IPS DF 6.9 (cell line): ENCODE data around the gene NSRP1.

ENCODE experiments used
- DNase-seq: peaks from one replicate; pipeline ENCODE4 v3.0.0-alpha.2; 2013; ENCODE audit warnings: low read depth, low spot score
- H3K27ac ChIP-seq: one replicate; pipeline ENCODE4 v1.5.1; 2013; ENCODE audit warnings: low read length, control low read depth
- H3K27me3 ChIP-seq: 2 replicates; pipeline ENCODE4 v1.6.1; 2013; ENCODE audit warnings: mild to moderate bottlenecking, low read length; ENCODE audit not compliant: control insufficient read depth, insufficient read depth
- H3K36me3 ChIP-seq: 2 replicates; pipeline ENCODE4 v1.6.1; 2013; ENCODE audit warnings: low read length; ENCODE audit not compliant: control insufficient read depth, insufficient read depth
- H3K4me1 ChIP-seq: 2 replicates; pipeline ENCODE4 v1.6.1; 2013; ENCODE audit warnings: low read length; ENCODE audit not compliant: control insufficient read depth, insufficient read depth
- H3K4me3 ChIP-seq: 2 replicates; pipeline ENCODE4 v1.5.1; 2013; ENCODE audit warnings: mild to moderate bottlenecking, low read length
- H3K9me3 ChIP-seq: 2 replicates; pipeline ENCODE4 v1.6.1; 2013; ENCODE audit warnings: low read length, inconsistent platforms; ENCODE audit not compliant: control insufficient read depth, insufficient read depth
- WGBS: extraction: QIAGEN DNeasy Blood & Tissue Kit; methylation state at CpG from one replicate; pipeline ENCODE4 v1.1.7; 2013; ENCODE audit warnings: mixed read lengths, missing lambda C conversion rate; ENCODE audit not compliant: insufficient read length, insufficient coverage; 5-methylcytosine and 5-hydroxymethylcytosine counted together

NSRP1 gene

DNA sequence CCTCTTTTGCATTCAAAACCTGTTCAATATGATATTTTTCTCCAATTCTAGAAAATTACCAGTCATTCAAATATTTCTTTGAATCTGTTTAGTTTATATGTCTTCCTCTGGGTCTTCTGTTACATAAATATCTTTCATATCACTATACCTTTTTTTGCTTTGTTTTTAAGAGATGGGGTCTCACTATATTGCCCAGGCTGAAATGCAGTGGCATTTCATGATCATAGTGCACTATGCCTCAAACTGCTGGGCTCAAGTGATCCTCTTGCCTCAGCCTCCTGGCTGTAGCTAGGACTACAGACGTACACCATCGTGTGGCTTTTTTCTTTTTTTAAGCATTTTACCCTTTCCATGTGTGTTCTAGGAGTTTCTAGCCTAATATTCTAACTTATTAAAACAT, 38.8 kb downstream of the NSRP1 start:
- DNase-seq, result no peak
- Histone ChIP-seq H3K4me3 (no peak overlapping the region), H3K4me1 (no peaks in the 10 kb centered on the region), H3K27me3 (no peaks in the 10 kb centered on the region), H3K36me3 (no peaks in the 10 kb centered on the region), H3K9me3 (no peaks in the 10 kb centered on the region), H3K27ac (no peak overlapping the region)
- no CpG with 5 or more reads among the region's 2 CpGs for WGBS

DNA sequence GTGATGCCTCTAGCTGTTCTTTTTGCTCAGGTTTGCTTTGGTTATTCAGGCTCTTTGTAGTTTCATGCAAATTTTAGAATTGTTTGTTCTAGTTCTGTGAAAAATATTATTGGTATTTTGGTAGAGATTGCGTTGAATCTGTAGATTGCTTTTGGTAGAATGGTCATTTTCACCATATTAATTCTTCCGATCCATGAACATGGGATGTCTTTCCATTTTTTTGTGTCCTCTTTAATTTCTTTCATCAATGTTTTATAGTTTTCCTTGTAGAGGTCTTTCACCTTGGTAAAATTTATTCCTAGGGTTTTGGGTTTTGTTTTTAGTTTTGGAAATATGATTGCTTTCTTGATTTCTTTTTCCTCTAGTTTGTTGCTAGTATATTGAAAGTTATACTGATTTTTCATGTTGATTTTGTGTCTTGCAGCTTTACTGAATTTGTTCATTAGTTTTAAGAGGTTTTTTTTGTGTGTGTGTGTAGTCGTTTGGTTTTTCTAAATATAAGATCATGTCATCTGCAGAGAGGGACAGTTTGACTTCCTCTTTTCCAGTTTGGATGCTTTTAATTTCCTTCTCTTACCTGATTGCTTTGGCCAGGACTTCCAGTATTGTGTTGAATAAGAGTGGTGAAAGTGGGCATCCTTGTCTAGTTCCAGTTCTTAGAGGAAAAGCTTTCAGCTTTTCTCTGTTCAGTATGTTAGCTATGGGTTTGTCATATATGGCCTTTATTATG, 42.4 kb downstream of the NSRP1 start:
- no peak overlapping the region for H3K27ac ChIP-seq
- H3K9me3 ChIP-seq, result no peaks in the 10 kb centered on the region
- no peaks in the 10 kb centered on the region for H3K27me3 ChIP-seq
- H3K4me3 ChIP-seq, result no peak overlapping the region
- DNase-seq, result no peak
- no CpG with 5 or more reads among the region's 3 CpGs for WGBS
- no peaks in the 10 kb centered on the region for H3K4me1 ChIP-seq
- H3K36me3 ChIP-seq, result no peaks in the 10 kb centered on the region

GRCh38 chr17:30160419-30161172, 44.0 kb downstream of the NSRP1 start:
- no peaks in the 10 kb centered on the region for H3K9me3 ChIP-seq
- no peak for DNase-seq
- H3K4me3 ChIP-seq, result no peak overlapping the region
- H3K27me3 ChIP-seq, result no peaks in the 10 kb centered on the region
- no peak overlapping the region for H3K27ac ChIP-seq
- WGBS, result no CpG with 5 or more reads among the region's 3 CpGs
- no peaks in the 10 kb centered on the region for H3K36me3 ChIP-seq
- no peaks in the 10 kb centered on the region for H3K4me1 ChIP-seq

DNA sequence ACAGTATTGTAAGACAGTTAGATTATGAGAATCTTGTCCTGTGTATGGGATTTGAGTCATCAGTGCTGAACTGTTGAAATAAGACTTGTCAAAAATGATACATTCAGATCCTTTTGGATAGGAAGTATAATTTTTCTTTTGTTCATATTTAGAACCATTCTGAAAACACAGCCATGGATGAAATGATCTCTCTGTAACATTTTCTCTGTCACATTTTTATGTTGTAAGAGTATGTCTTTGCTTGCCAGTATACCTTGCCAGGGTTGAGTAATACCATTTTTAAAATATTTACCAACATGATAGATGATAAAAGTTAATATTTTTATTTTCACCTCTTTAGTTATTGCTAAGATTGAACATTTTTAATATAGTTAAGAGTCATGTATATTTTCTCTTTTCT, 45.0 kb downstream of the NSRP1 start:
- H3K4me3 ChIP-seq, result no peak overlapping the region
- H3K27me3 ChIP-seq, result no peaks in the 10 kb centered on the region
- H3K4me1 ChIP-seq, result no peaks in the 10 kb centered on the region
- DNase-seq, result no peak
- H3K27ac ChIP-seq, result no peak overlapping the region
- H3K9me3 ChIP-seq, result no peaks in the 10 kb centered on the region
- no peaks in the 10 kb centered on the region for H3K36me3 ChIP-seq

GRCh38 chr17:30164531-30164930, 47.9 kb downstream of the NSRP1 start:
- Histone ChIP-seq H3K4me3 (no peak overlapping the region), H3K27ac (no peak overlapping the region), H3K4me1 (no peaks in the 10 kb centered on the region), H3K36me3 (no peaks in the 10 kb centered on the region), H3K27me3 (no peaks in the 10 kb centered on the region), H3K9me3 (no peaks in the 10 kb centered on the region)
- no peak for DNase-seq
- WGBS, result no CpG with 5 or more reads among the region's 4 CpGs

- Histone ChIP-seq H3K9me3 (no peaks in the 10 kb centered on the region), H3K4me1 (no peaks in the 10 kb centered on the region), H3K4me3 (no peak overlapping the region), H3K36me3 (no peaks in the 10 kb centered on the region), H3K27ac (no peak overlapping the region), H3K27me3 (no peaks in the 10 kb centered on the region)
- no CpG with 5 or more reads among the region's 3 CpGs for WGBS
- no peak for DNase-seq
Observed at GRCh38 chr17:30165147-30165546, 48.5 kb downstream of the NSRP1 start.

- H3K36me3 ChIP-seq, result no peaks in the 10 kb centered on the region
- no peaks in the 10 kb centered on the region for H3K27me3 ChIP-seq
- DNase-seq, result no peak
- H3K9me3 ChIP-seq, result no peaks in the 10 kb centered on the region
- no peak overlapping the region for H3K4me3 ChIP-seq
- no peaks in the 10 kb centered on the region for H3K4me1 ChIP-seq
- H3K27ac ChIP-seq, result no peak overlapping the region
- no CpG with 5 or more reads among the region's 1 CpG for WGBS
Observed at GRCh38 chr17:30165960-30166359, 49.3 kb downstream of the NSRP1 start.

GRCh38 chr17:30170415-30170987, 53.9 kb downstream of the NSRP1 start:
- no peak overlapping the region for H3K4me3 ChIP-seq
- no peak for DNase-seq

GRCh38 chr17:30172560-30172959, 55.9 kb downstream of the NSRP1 start:
- H3K27me3 ChIP-seq, result no peaks in the 10 kb centered on the region
- H3K4me3 ChIP-seq, result no peak overlapping the region
- DNase-seq, result no peak
- no peak overlapping the region for H3K27ac ChIP-seq
- H3K4me1 ChIP-seq, result no peaks in the 10 kb centered on the region
- no peaks in the 10 kb centered on the region for H3K36me3 ChIP-seq
- no CpG with 5 or more reads among the region's 1 CpG for WGBS
- H3K9me3 ChIP-seq, result no peaks in the 10 kb centered on the region

More at GRCh38 chr17:30170415-30170987, 53.9 kb downstream of the NSRP1 start:
- H3K36me3 ChIP-seq, result no peaks in the 10 kb centered on the region
- H3K27ac ChIP-seq, result no peak overlapping the region
- no peaks in the 10 kb centered on the region for H3K9me3 ChIP-seq
- H3K4me1 ChIP-seq, result no peaks in the 10 kb centered on the region
- H3K27me3 ChIP-seq, result no peaks in the 10 kb centered on the region

- H3K9me3 ChIP-seq, result no peaks in the 10 kb centered on the region
- no peak overlapping the region for H3K27ac ChIP-seq
- no peaks in the 10 kb centered on the region for H3K27me3 ChIP-seq
- WGBS, result no CpG with 5 or more reads among the region's 2 CpGs
- DNase-seq, result no peak
- no peak overlapping the region for H3K4me3 ChIP-seq
- H3K36me3 ChIP-seq, result no peaks in the 10 kb centered on the region
- H3K4me1 ChIP-seq, result no peaks in the 10 kb centered on the region
Observed at GRCh38 chr17:30173649-30174048, 57.0 kb downstream of the NSRP1 start.
